ENCODE measurements around the gene IQSEC1. TPM values are rescaled to one million over a fixed set of nuclear protein-coding genes. Genes with fewer than 3 reads are reported as not detected.

IQSEC1 gene
- total and polyA plus RNA-seq, 9 of the 15 experiments (the other 6 are each of a cell fraction or from before 2014, with no cell fraction given) = 0.56 to 39.0 (median 6.8) TPM

- TF ChIP-seq STAT5A (IDR thresholded peaks at IDR 0.05; ENCODE audit: borderline replicate concordance, low read length) (no peak; the same call in 1 of the 2 replicates), RAD21 (CRISPR knock-in tag; conservative IDR thresholded peaks at IDR 0.05 in 1 of 2, IDR thresholded peaks at IDR 0.05 in 1 of 2) (no peak), ZNF175 (CRISPR knock-in tag; IDR thresholded peaks at IDR 0.05; ENCODE audit: low read depth) (no peak), ZNF212 (CRISPR knock-in tag; IDR thresholded peaks at IDR 0.05) (no peak), NFATC3 (IDR thresholded peaks at IDR 0.05) (no peak), RBM22 (IDR thresholded peaks at IDR 0.05; ENCODE audit: low read depth, low read length, poor library complexity, severe bottlenecking) (no peak), LEF1 (IDR thresholded peaks at IDR 0.05) (peak; percentile 91), ZNF24 (IDR thresholded peaks at IDR 0.05) (no peak), JUNB (CRISPR knock-in tag; conservative IDR thresholded peaks at IDR 0.05) (no peak), ARID1B (IDR thresholded peaks at IDR 0.05) (no peak), SRSF3 (IDR thresholded peaks at IDR 0.05; ENCODE audit: insufficient read depth, low read length) (no peak), SMC3 (conservative IDR thresholded peaks at IDR 0.05; ENCODE audit: insufficient read depth, low read depth, low read length) (no peak), TCF3 (CRISPR knock-in tag; IDR thresholded peaks at IDR 0.05) (no peak), NKRF (IDR thresholded peaks at IDR 0.05; ENCODE audit: borderline replicate concordance) (no peak), GATA2 (CRISPR knock-in tag; IDR thresholded peaks at IDR 0.05) (no peak), HDAC8 (tag; IDR thresholded peaks at IDR 0.05) (no peak), CREBBP (IDR thresholded peaks at IDR 0.05; ENCODE audit: low read depth, low read length) (no peak), CEBPG (CRISPR knock-in tag; IDR thresholded peaks at IDR 0.05) (no peak), CEBPG (tag; conservative IDR thresholded peaks at IDR 0.05 in 1 of 2, IDR thresholded peaks at IDR 0.05 in 1 of 2) (no peak)
- TF ChIP-seq, protein P1, sequence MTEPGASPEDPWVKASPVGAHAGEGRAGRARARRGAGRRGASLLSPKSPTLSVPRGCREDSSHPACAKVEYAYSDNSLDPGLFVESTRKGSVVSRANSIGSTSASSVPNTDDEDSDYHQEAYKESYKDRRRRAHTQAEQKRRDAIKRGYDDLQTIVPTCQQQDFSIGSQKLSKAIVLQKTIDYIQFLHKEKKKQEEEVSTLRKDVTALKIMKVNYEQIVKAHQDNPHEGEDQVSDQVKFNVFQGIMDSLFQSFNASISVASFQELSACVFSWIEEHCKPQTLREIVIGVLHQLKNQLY (CRISPR knock-in tag; conservative IDR thresholded peaks at IDR 0.05) = no peak
- TF ChIP-seq, protein P2, sequence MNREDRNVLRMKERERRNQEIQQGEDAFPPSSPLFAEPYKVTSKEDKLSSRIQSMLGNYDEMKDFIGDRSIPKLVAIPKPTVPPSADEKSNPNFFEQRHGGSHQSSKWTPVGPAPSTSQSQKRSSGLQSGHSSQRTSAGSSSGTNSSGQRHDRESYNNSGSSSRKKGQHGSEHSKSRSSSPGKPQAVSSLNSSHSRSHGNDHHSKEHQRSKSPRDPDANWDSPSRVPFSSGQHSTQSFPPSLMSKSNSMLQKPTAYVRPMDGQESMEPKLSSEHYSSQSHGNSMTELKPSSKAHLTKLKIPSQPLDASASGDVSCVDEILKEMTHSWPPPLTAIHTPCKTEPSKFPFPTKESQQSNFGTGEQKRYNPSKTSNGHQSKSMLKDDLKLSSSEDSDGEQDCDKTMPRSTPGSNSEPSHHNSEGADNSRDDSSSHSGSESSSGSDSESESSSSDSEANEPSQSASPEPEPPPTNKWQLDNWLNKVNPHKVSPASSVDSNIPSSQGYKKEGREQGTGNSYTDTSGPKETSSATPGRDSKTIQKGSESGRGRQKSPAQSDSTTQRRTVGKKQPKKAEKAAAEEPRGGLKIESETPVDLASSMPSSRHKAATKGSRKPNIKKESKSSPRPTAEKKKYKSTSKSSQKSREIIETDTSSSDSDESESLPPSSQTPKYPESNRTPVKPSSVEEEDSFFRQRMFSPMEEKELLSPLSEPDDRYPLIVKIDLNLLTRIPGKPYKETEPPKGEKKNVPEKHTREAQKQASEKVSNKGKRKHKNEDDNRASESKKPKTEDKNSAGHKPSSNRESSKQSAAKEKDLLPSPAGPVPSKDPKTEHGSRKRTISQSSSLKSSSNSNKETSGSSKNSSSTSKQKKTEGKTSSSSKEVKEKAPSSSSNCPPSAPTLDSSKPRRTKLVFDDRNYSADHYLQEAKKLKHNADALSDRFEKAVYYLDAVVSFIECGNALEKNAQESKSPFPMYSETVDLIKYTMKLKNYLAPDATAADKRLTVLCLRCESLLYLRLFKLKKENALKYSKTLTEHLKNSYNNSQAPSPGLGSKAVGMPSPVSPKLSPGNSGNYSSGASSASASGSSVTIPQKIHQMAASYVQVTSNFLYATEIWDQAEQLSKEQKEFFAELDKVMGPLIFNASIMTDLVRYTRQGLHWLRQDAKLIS (CRISPR knock-in tag; IDR thresholded peaks at IDR 0.05) = 0 out of 2 replicates have a peak, but pooled peaks have one; percentile 23
- TF ChIP-seq, protein P3, sequence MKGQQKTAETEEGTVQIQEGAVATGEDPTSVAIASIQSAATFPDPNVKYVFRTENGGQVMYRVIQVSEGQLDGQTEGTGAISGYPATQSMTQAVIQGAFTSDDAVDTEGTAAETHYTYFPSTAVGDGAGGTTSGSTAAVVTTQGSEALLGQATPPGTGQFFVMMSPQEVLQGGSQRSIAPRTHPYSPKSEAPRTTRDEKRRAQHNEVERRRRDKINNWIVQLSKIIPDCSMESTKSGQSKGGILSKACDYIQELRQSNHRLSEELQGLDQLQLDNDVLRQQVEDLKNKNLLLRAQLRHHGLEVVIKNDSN (CRISPR knock-in tag; IDR thresholded peaks at IDR 0.05) = no peak
Measured at GRCh38 chr3:13002398-13003124, 70.7 kb downstream of the IQSEC1 start (continued).
